GM10266 (cell line): ENCODE results near the gene PHACTR4.

Experiments used
- DNase-seq: peaks from one replicate; pipeline ENCODE4 v3.0.0; 2012; ENCODE audit errors: extremely low spot score
- CTCF ChIP-seq: IDR thresholded peaks from 2 replicates; pipeline ENCODE4 v1.5.1; 2012; ENCODE audit warnings: mild to moderate bottlenecking, low read depth; ENCODE audit not compliant: control insufficient read depth, insufficient read depth; ENCODE audit errors: missing control alignments

PHACTR4 gene

GRCh38 chr1:28548318-28548717, 178.8 kb downstream of the PHACTR4 start:
- TF ChIP-seq CTCF = no peak
- no peak for DNase-seq
